Tibial artery (tissue), 4 donors: ENCODE data around the gene ANKRD44.
A peak's percentile ranks its signal among the peaks of the same experiment; 100 is the strongest.

Source experiments
- DNase-seq, 2 donors: peaks; one replicate each; pipeline ENCODE4 v3.0.0-alpha.2; 2019
- H3K27ac ChIP-seq, 2 donors: fragments of 200-600 bp; sonication (generic) in 1 of 2; 1 replicate in 1 of 2; 2 replicates in 1 of 2; pipeline ENCODE4 v1.5.1; 2018 to 2019; ENCODE audit warnings: mild to moderate bottlenecking in 1 of 2
- H3K27me3 ChIP-seq, 2 donors: fragments of 200-600 bp; sonication (generic) in 1 of 2; one replicate each; pipeline versions ENCODE4 v1.5.1 to v1.6.0; 2016 to 2019
- H3K36me3 ChIP-seq, 3 donors: fragments of 200-600 bp; sonication (generic) in 2 of 3; one replicate each; pipeline ENCODE4 v1.5.1; 2016 to 2019; ENCODE audit warnings: mild to moderate bottlenecking in 2 of 3
- H3K4me1 ChIP-seq, 4 donors: fragments of 200-600 bp; sonication (generic) in 2 of 4; 1 replicate in 3 of 4; 2 replicates in 1 of 4; pipeline ENCODE4 v1.5.1; 2016 to 2019
- H3K4me3 ChIP-seq, 2 donors: fragments of 200-600 bp; sonication (generic) in 1 of 2; 1 replicate in 1 of 2; 2 replicates in 1 of 2; pipeline ENCODE4 v1.5.1; 2018 to 2019; ENCODE audit warnings: mild to moderate bottlenecking in 2 of 2
- H3K9me3 ChIP-seq, 3 donors: fragments of 200-600 bp; sonication (generic) in 1 of 3; one replicate each; pipeline ENCODE4 v1.5.1; 2016 to 2019
- intact Hi-C: fragments of 100-400 bp; cut with DNase I; formaldehyde crosslinking; loops from one replicate; pipeline ENCODE4 v1.15.0; 2023; ENCODE audit warnings: low total_unique reads
- TF ChIP-seq, protein P1 (sequence below), 2 experiments: fragments of 200-600 bp in 1 of 2; fragments of 450-650 bp in 1 of 2; IDR thresholded peaks; one replicate each; pipeline ENCODE4 v1.5.1; 2017 to 2019; ENCODE audit warnings: antibody characterized with exemption in 2 of 2, mild to moderate bottlenecking in 1 of 2, moderate library complexity in 1 of 2

ANKRD44 gene

GRCh38 chr2:197130318-197130717, 180.3 kb downstream of the ANKRD44 start:
- no peak for DNase-seq
- Histone ChIP-seq H3K27ac (no peak overlapping the region), H3K9me3 (no peaks in the 10 kb centered on the region), H3K36me3 (peaks cover 0 to under 1% (median 0%) of the 10 kb centered on the region in 3 donors), H3K27me3 (no peaks in the 10 kb centered on the region), H3K4me3 (no peak overlapping the region), H3K4me1 (peaks cover 0 to 20% (median 4%) of the 10 kb centered on the region in 4 donors)
- intact Hi-C loops, result no loop called here
- TF ChIP-seq, protein P1, sequence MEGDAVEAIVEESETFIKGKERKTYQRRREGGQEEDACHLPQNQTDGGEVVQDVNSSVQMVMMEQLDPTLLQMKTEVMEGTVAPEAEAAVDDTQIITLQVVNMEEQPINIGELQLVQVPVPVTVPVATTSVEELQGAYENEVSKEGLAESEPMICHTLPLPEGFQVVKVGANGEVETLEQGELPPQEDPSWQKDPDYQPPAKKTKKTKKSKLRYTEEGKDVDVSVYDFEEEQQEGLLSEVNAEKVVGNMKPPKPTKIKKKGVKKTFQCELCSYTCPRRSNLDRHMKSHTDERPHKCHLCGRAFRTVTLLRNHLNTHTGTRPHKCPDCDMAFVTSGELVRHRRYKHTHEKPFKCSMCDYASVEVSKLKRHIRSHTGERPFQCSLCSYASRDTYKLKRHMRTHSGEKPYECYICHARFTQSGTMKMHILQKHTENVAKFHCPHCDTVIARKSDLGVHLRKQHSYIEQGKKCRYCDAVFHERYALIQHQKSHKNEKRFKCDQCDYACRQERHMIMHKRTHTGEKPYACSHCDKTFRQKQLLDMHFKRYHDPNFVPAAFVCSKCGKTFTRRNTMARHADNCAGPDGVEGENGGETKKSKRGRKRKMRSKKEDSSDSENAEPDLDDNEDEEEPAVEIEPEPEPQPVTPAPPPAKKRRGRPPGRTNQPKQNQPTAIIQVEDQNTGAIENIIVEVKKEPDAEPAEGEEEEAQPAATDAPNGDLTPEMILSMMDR (IDR thresholded peaks at IDR 0.05), result no peak

GRCh38 chr2:197128897-197129296, 181.7 kb downstream of the ANKRD44 start:
- peaks cover 0 to 34% (median 9%) of the 10 kb centered on the region in 4 donors for H3K4me1 ChIP-seq
- H3K27me3 ChIP-seq, result no peaks in the 10 kb centered on the region
- TF ChIP-seq, protein P1 (IDR thresholded peaks at IDR 0.05), result no peak
- no peak overlapping the region for H3K4me3 ChIP-seq
- no peaks in the 10 kb centered on the region for H3K9me3 ChIP-seq
- no peak for DNase-seq
- intact Hi-C loops, result no loop called here
- H3K36me3 ChIP-seq, result peaks cover 0 to 6% (median 0%) of the 10 kb centered on the region in 3 donors
- H3K27ac ChIP-seq, result no peak overlapping the region

DNA sequence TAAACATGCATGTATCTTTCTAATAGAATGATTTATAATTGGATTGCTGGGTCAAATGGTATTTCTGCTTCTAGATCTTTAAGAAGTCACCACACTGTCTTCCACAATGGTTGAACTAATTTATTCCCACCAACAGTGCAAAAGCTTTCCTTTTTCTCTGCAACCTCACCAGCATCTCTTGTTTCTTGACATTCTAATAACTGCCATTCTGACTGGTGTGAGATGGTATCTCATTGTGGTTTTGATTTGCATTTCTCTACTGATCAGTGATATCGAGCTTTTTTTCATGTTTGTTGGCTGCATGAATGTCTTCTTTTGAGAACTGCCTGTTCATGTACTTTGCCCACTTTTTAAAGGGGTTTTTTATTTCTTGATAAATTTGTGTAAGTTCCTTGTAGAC, 182.5 kb downstream of the ANKRD44 start:
- Histone ChIP-seq H3K36me3 (peaks cover 0 to 6% (median 0%) of the 10 kb centered on the region in 3 donors), H3K4me3 (no peak overlapping the region), H3K4me1 (peaks cover 0 to 38% (median 9%) of the 10 kb centered on the region in 4 donors), H3K9me3 (no peaks in the 10 kb centered on the region), H3K27me3 (no peaks in the 10 kb centered on the region), H3K27ac (no peak overlapping the region)
- no peak for DNase-seq
- intact Hi-C loops, result no loop called here
- TF ChIP-seq, protein P1 (IDR thresholded peaks at IDR 0.05), result no peak

DNA sequence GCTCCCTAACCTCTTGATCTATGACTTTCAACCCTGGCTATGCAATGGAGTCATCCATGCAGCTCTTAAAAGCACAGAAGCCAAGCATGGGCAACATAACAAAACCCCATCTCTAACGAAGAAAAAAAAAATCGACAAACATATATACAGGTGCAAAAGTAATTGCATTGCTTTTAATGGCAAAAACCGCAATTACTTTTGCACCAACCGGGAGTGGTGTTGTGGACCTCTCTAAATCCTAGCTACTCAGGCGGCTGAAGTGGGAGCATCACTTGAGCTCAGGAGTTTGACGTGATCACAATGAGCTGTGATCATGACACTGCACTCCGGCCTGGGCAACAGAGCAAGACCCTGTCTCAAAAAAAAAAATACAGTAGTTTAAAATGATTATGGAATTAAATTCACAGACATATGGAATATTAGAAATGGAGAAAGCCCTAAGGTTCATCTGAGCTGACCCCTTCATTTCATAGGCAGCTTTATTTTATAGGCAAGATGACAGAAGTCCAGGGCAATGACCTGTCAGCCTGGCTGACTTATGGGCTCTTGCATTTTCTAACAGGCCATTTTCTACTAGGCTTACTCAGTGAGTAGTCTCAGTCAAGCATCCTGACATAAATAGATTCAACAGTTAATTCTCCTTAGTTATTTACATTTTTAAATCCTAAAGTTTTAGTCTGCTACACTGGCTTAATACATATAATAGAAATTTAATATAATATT, 183.8 kb downstream of the ANKRD44 start:
- TF ChIP-seq, protein P1 (IDR thresholded peaks at IDR 0.05), result no peak
- DNase-seq, result no peak
- peaks cover 0 to 6% (median 0%) of the 10 kb centered on the region in 3 donors for H3K36me3 ChIP-seq
- intact Hi-C loops, result no loop called here
- H3K27ac ChIP-seq, result no peak overlapping the region
- peaks cover 0 to 34% (median 9%) of the 10 kb centered on the region in 4 donors for H3K4me1 ChIP-seq
- H3K27me3 ChIP-seq, result no peaks in the 10 kb centered on the region
- no peaks in the 10 kb centered on the region for H3K9me3 ChIP-seq
- no peak overlapping the region for H3K4me3 ChIP-seq

DNA sequence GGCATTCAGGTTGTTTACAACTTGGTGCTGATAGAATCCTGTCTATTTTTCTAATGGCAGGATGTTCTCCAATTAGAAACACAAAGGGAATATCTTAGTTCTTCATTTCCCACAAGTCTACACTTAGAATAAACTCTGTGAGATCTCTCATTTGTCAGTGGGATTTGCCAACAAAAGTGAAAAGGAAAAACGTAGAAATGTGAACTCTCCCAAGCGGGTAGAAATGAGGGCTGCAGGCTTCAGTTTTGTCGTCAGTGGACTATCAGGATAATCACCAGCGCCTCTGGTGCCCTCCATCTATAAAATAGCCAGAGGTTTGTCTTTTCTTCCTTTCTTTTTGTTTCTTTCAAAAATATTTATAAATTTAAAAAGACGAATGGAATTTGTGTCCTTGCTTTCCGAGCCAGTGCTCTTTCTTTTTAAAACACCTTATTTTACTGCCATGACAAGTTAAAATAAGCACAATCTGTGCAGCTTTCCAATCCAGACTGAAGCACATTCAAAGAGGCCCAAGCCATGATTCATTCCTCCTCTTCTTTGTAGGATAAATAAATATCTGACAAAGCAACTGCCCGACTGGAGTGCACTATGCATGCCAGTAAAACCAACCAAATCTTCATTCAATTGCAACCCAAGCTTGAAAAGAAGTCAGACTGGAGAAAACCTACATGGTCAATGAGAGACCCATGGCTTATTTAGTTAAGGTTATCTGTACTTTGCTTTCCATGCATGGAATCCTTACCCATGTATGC, 185.8 kb downstream of the ANKRD44 start:
- TF ChIP-seq, protein P1 (IDR thresholded peaks at IDR 0.05), result no peak
- DNase-seq, result no peak
- H3K36me3 ChIP-seq, result peaks cover 6 to 24% (median 13%) of the 10 kb centered on the region in 3 donors
- H3K9me3 ChIP-seq, result no peaks in the 10 kb centered on the region
- H3K4me3 ChIP-seq, result no peak overlapping the region
- H3K4me1 ChIP-seq, result peaks cover 0 to 23% (median 9%) of the 10 kb centered on the region in 4 donors
- H3K27me3 ChIP-seq, result no peaks in the 10 kb centered on the region
- intact Hi-C loops, result no loop called here
- peak overlapping the region; percentile 36 for H3K27ac ChIP-seq
